Breast epithelium (tissue), 3 donors: ENCODE measurements around the gene C12orf57.
A peak's percentile ranks its signal among the peaks of the same experiment; 100 is the strongest.

Experiments used
- POLR2A ChIP-seq: fragments of 450-650 bp; IDR thresholded peaks from one replicate; pipeline ENCODE4 v1.6.1; 2016; ENCODE audit warnings: antibody characterized with exemption, mild to moderate bottlenecking, moderate library complexity
- POLR2AphosphoS5 ChIP-seq, 3 donors: sonication (generic); formaldehyde crosslinking; IDR thresholded peaks; one replicate each; pipeline ENCODE4 v1.6.1; 2017; ENCODE audit warnings: antibody characterized with exemption in 3 of 3
- TF ChIP-seq, protein P1 (sequence below), 3 donors: fragments of 450-650 bp; IDR thresholded peaks; one replicate each; pipeline ENCODE4 v1.5.1; 2016 to 2017; ENCODE audit warnings: antibody characterized with exemption in 3 of 3, mild to moderate bottlenecking in 3 of 3, moderate library complexity in 3 of 3

- no peak for TF ChIP-seq POLR2A
- TF ChIP-seq, protein P1, sequence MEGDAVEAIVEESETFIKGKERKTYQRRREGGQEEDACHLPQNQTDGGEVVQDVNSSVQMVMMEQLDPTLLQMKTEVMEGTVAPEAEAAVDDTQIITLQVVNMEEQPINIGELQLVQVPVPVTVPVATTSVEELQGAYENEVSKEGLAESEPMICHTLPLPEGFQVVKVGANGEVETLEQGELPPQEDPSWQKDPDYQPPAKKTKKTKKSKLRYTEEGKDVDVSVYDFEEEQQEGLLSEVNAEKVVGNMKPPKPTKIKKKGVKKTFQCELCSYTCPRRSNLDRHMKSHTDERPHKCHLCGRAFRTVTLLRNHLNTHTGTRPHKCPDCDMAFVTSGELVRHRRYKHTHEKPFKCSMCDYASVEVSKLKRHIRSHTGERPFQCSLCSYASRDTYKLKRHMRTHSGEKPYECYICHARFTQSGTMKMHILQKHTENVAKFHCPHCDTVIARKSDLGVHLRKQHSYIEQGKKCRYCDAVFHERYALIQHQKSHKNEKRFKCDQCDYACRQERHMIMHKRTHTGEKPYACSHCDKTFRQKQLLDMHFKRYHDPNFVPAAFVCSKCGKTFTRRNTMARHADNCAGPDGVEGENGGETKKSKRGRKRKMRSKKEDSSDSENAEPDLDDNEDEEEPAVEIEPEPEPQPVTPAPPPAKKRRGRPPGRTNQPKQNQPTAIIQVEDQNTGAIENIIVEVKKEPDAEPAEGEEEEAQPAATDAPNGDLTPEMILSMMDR (IDR thresholded peaks at IDR 0.05), result peak in 1 of 3 donors; percentile 12
- TF ChIP-seq POLR2AphosphoS5 (IDR thresholded peaks at IDR 0.05), result no peak
Measured at GRCh38 chr12:6960593-6961277, 16.9 kb downstream of the C12orf57 start.
